PC-3 (cell line): ENCODE data around the gene TFRC.
"Not testable (repeated sequence)": the region's sequence is repeated elsewhere in the genome, so short reads cannot be mapped to it uniquely, and the experiment has no call there.

Source experiments
- CTCF ChIP-seq: fragments of 300-600 bp; sonication (generic); conservative IDR thresholded peaks from 2 replicates; pipeline ENCODE4 v1.5.1; 2017; ENCODE audit warnings: antibody characterized with exemption, low read depth, mild to moderate bottlenecking, low read length
- EZH2 ChIP-seq: fragments of 300-600 bp; sonication (generic); IDR thresholded peaks from one replicate; pipeline ENCODE4 v1.6.1; 2017; ENCODE audit warnings: antibody characterized with exemption, mild to moderate bottlenecking, low read length; ENCODE audit not compliant: unreplicated experiment
- EZH2phosphoT487 ChIP-seq: fragments of 300-600 bp; sonication (generic); IDR thresholded peaks from 2 replicates; pipeline ENCODE4 v1.6.1; 2018; ENCODE audit warnings: mild to moderate bottlenecking, antibody characterized with exemption, low read length, borderline replicate concordance

- TF ChIP-seq EZH2, CTCF, EZH2phosphoT487: not testable (repeated sequence)
These were observed 80.7 kb downstream of the TFRC start for GRCh38 chr3:196001240-196001639.
